Rectal smooth muscle tissue (tissue), 1 donor: ENCODE measurements around the gene LRRN1.
"Not testable (repeated sequence)": the region's sequence is repeated elsewhere in the genome, so short reads cannot be mapped to it uniquely, and the experiment has no call there.

Experiments used
- H3K27ac ChIP-seq: one replicate; pipeline ENCODE4 v1.7.0; 2013; ENCODE audit warnings: low read depth, low read length, inconsistent platforms
- H3K27me3 ChIP-seq: one replicate; pipeline ENCODE4 v1.7.0; 2013; ENCODE audit warnings: low read length; ENCODE audit not compliant: control insufficient read depth, insufficient read depth
- H3K36me3 ChIP-seq: one replicate; pipeline ENCODE4 v1.7.0; 2013; ENCODE audit warnings: low read length; ENCODE audit not compliant: control insufficient read depth, insufficient read depth
- H3K4me1 ChIP-seq: one replicate; pipeline ENCODE4 v1.7.0; 2013; ENCODE audit warnings: low read length; ENCODE audit not compliant: control insufficient read depth, insufficient read depth
- H3K4me3 ChIP-seq: one replicate; pipeline ENCODE4 v1.7.0; 2013; ENCODE audit warnings: low read length
- H3K9ac ChIP-seq: one replicate; pipeline ENCODE4 v1.7.0; 2013; ENCODE audit warnings: low read length

Gene LRRN1

DNA sequence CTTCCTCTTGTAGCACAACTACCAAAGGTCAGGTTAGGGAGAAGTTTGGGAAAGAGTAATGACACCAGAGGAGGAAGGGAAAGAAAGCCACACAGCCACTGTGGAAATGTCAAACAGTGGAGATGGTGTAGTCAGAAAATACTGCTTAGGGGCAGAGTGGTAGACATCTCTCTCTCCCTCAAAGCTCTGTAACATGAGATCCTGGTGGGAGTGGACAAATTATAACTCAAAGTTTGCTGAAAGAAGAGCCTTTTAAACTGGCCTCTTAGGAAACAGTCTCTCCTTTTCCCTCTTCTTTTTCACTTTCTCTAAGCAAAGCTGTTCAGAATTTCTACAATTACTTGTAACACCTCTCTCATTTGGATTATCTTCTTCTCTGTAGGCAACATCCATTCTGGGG, 55.8 kb downstream of the LRRN1 start:
- H3K9ac ChIP-seq, result no peak overlapping the region
- no peaks in the 10 kb centered on the region for H3K36me3 ChIP-seq
- no peaks in the 10 kb centered on the region for H3K27me3 ChIP-seq
- no peak overlapping the region for H3K27ac ChIP-seq
- no peak overlapping the region for H3K4me3 ChIP-seq
- no peaks in the 10 kb centered on the region for H3K4me1 ChIP-seq

DNA sequence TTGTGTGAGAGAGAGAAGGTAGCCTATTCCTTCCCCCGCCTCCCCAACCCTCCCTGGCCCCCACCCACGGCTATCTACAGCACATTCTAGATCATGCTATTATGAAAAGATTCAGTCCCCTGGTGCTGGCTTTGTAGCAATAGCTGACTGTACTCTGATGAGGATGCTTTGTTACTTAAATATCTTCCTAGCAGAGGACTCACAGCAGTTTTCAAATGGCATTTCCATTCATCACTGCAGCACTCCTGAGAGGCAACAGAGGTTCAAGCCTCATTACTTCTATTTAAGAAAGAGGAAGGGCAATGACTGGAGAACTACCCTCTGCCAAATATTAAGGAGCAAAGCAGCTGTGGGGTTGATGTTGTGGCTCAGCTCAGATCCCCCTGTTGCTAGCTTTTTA, 61.0 kb downstream of the LRRN1 start:
- Histone ChIP-seq H3K4me3 (no peak overlapping the region), H3K36me3 (no peaks in the 10 kb centered on the region), H3K4me1 (no peaks in the 10 kb centered on the region), H3K27me3 (no peaks in the 10 kb centered on the region), H3K9ac (no peak overlapping the region), H3K27ac (no peak overlapping the region)

DNA sequence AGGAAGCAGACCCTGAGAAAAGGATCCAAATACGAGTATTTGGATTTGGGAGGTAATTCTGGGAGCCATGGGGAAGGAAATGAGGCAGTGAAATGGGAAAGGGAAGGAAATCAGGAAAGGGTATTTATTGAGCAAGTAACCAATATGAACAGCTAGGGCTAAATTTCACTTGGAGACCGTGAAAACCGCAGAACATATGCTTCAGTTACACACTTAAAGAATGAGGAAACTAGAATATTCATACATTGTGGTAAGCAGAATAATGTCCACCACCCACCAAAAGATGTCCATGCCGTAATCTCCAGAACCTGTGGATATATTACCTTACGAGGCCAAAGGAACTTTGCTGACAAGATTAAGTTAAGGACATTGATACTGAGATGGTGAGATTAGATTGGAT, 63.3 kb downstream of the LRRN1 start:
- Histone ChIP-seq H3K27me3 (no peaks in the 10 kb centered on the region), H3K9ac (no peak overlapping the region), H3K36me3 (no peaks in the 10 kb centered on the region), H3K27ac (no peak overlapping the region), H3K4me1 (no peaks in the 10 kb centered on the region), H3K4me3 (no peak overlapping the region)

DNA sequence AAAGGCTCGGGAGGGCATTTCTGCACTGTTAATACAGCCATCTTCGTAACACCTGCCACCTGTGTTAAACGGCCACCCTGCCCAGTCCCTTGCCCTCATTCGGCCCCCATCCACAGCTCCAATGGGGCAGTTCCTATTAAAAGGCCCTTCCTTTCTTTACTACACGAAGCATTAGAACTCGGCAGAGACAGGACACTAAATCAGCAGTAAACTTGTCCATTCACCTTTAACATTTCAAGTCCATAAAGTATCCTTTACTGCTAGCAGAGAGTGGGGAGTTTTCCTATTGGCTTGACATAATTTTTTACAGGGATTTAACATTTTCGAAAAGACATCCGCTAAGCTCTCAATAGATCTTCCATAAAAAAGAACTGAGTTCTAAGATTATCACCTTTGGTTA, 76.3 kb downstream of the LRRN1 start:
- H3K36me3 ChIP-seq, result no peaks in the 10 kb centered on the region
- no peak overlapping the region for H3K9ac ChIP-seq
- no peak overlapping the region for H3K27ac ChIP-seq
- no peaks in the 10 kb centered on the region for H3K4me1 ChIP-seq
- no peak overlapping the region for H3K4me3 ChIP-seq
- H3K27me3 ChIP-seq, result no peaks in the 10 kb centered on the region

DNA sequence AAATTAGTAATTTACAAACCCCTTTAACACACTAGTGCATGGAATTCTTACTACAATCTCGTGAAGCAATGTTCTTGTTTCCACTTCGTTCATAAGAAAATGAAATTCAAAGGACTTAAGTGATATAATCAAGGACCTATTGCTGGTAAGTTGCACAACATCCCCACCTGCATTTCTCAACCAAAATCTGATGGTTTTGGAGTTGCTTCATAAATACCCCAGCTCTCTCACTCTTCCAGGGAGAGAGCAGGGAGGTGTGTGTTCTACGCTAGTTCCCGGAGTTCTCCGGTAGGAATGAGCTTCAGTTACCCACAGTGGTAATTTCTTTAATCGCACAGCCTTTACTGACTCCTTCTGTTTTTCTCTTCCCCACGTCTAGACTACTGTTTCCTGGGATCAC, 81.8 kb downstream of the LRRN1 start:
- Histone ChIP-seq H3K27me3 (no peaks in the 10 kb centered on the region), H3K9ac (no peak overlapping the region), H3K4me3 (no peak overlapping the region), H3K36me3 (no peaks in the 10 kb centered on the region), H3K27ac (no peak overlapping the region), H3K4me1 (no peaks in the 10 kb centered on the region)

DNA sequence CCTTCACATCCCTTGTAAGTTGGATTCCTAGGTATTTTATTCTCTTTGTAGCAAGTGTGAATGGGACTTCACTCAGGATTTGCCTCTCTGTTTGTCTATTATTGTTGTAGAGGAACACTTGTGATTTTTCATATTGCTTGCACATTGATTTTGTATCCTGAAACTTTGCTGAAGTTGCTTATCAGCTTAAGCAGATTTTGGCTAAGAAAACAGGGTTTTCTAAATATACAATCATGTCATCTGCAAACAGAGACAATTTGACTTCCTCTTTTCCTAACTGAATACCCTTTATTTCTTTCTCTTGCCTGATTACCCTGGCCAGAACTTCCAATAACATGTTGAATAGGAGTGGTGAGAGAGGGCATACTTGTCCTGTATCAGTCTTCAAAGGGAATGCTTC, 88.1 kb downstream of the LRRN1 start:
- not testable (repeated sequence) for H3K4me3 ChIP-seq, H3K27ac ChIP-seq, H3K36me3 ChIP-seq, H3K9ac ChIP-seq, H3K4me1 ChIP-seq, H3K27me3 ChIP-seq

DNA sequence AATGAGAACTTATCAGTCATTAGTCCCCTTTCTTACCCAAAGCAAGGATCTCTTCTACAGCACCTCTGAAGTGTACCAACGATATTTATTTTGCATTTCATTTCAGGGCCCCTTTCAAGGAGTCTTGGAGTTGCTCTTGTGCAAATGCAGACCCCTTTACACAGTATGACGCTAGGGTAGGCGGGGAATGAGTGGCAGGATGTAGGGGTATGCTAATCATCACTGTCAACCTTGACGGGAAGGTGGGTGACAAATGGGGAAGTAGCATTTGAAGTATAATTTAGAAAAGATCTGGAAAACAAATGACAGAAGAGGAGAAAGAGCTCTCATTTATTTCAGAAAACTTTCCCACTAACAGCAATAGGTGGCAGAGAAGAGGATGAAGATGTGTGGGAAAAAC, 94.4 kb downstream of the LRRN1 start:
- H3K27ac ChIP-seq, result no peak overlapping the region
- no peak overlapping the region for H3K9ac ChIP-seq
- no peaks in the 10 kb centered on the region for H3K36me3 ChIP-seq
- no peak overlapping the region for H3K4me3 ChIP-seq
- H3K4me1 ChIP-seq, result no peaks in the 10 kb centered on the region
- H3K27me3 ChIP-seq, result no peaks in the 10 kb centered on the region
